ENCODE data around the gene GORASP2.
"Not testable (repeated sequence)": the region's sequence is repeated elsewhere in the genome, so short reads cannot be mapped to it uniquely, and the experiment has no call there.

GRCh38 chr2:170921873-170922272 is 7.2 kb upstream of the GORASP2 start:
- TF ChIP-seq ZBTB8A (tag by site-specific recombination; IDR thresholded peaks at IDR 0.05); ZBTB10 (tag by site-specific recombination; IDR thresholded peaks at IDR 0.05); HOXC10 (CRISPR knock-in tag; IDR thresholded peaks at IDR 0.05): not testable (repeated sequence)
